HEK293 (cell line): ENCODE data around the gene BCKDHA.

Experiments used
- CTCF ChIP-seq: fragments of 450-650 bp; formaldehyde crosslinking; IDR thresholded peaks from 2 replicates; pipeline ENCODE4 v1.5.1; 2016; ENCODE audit warnings: missing biosample characterization, missing genetic modification characterization
- YY1 ChIP-seq: fragments of 450-650 bp; formaldehyde crosslinking; IDR thresholded peaks from 2 replicates; pipeline ENCODE4 v1.5.1; 2018; ENCODE audit warnings: missing biosample characterization, missing genetic modification characterization
- ZBTB21 ChIP-seq: fragments of 450-650 bp; formaldehyde crosslinking; IDR thresholded peaks from 2 replicates; pipeline ENCODE4 v1.5.1; 2017; ENCODE audit warnings: missing biosample characterization, missing genetic modification characterization
- ZNF558 ChIP-seq: fragments of 450-650 bp; formaldehyde crosslinking; IDR thresholded peaks from 2 replicates; pipeline ENCODE4 v1.5.1; 2016; ENCODE audit warnings: missing biosample characterization, missing genetic modification characterization
- ZNF654 ChIP-seq: fragments of 450-650 bp; formaldehyde crosslinking; IDR thresholded peaks from 2 replicates; pipeline ENCODE4 v1.5.1; 2016; ENCODE audit warnings: low read depth, missing biosample characterization, missing genetic modification characterization
- ZNF660 ChIP-seq: fragments of 450-650 bp; IDR thresholded peaks from 2 replicates; pipeline ENCODE4 v1.5.1; 2018; ENCODE audit warnings: missing biosample characterization, mild to moderate bottlenecking, missing genetic modification characterization

- TF ChIP-seq ZNF654 (tag by site-specific recombination) (no peak), YY1 (tag by site-specific recombination) (no peak), CTCF (tag by site-specific recombination) (no peak), ZNF660 (tag by site-specific recombination) (no peak), ZBTB21 (tag by site-specific recombination) (no peak), ZNF558 (tag by site-specific recombination) (no peak)
Observed at GRCh38 chr19:41399525-41399924, 1.9 kb downstream of the BCKDHA start.
